IPS-18c (cell line): ENCODE results near the gene MAP3K4.

Source experiments
- H3K4me3 ChIP-seq: 2 replicates; pipeline ENCODE4 v1.7.0; 2013; ENCODE audit warnings: low read depth, mild to moderate bottlenecking, low read length, moderate library complexity; ENCODE audit not compliant: insufficient read depth
- H3K9me3 ChIP-seq: one replicate; pipeline ENCODE4 v1.6.1; 2013; ENCODE audit warnings: mild to moderate bottlenecking, low read length, moderate library complexity; ENCODE audit not compliant: control insufficient read depth, insufficient read depth

MAP3K4 gene

DNA sequence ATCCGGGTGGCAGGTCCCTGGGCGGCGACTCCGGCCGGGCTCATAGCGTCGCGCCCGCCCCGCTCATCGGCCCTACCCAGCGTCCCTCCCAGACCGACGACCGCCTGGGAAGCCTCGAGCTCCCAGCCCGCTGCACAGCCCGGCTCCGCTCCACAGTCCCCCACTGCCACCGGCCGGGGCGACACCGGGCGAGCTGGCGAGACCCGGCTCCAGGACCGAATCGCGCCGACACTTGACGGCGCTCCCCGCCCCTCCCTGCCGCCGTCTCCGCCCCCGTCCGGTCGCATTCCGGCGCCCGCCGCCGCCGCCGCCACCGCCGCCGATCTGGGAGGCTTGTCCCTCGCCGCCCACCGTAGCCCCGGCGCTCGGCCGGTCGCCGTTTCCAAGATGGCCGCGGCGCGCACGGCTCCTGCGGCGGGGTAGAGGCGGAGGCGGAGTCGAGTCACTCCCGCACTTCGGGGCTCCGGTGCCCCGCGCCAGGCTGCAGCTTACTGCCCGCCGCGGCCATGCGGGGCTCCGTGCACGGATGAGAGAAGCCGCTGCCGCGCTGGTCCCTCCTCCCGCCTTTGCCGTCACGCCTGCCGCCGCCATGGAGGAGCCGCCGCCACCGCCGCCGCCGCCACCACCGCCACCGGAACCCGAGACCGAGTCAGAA is at the start of gene MAP3K4:
TSS of gene MAP3K4 (plus strand) at position 364 of the 655 bp plus-strand sequence. CDS start at position 527, 163 bp downstream.
- peak within 1 kb of the TSS; percentile 57 for H3K4me3 ChIP-seq

GRCh38 chr6:160943997-160944396 is 47.6 kb upstream of the MAP3K4 start:
- Histone ChIP-seq H3K9me3 (peaks cover 4% of the 10 kb centered on the region), H3K4me3 (no peak overlapping the region)

More for the DNA sequence above, at the start of gene MAP3K4:
- H3K9me3 ChIP-seq, result no peaks in the 10 kb centered on the region

- Histone ChIP-seq H3K9me3 (peaks cover 4% of the 10 kb centered on the region), H3K4me3 (no peak overlapping the region)
Measured at GRCh38 chr6:160945516-160946177, 45.9 kb upstream of the MAP3K4 start.

DNA sequence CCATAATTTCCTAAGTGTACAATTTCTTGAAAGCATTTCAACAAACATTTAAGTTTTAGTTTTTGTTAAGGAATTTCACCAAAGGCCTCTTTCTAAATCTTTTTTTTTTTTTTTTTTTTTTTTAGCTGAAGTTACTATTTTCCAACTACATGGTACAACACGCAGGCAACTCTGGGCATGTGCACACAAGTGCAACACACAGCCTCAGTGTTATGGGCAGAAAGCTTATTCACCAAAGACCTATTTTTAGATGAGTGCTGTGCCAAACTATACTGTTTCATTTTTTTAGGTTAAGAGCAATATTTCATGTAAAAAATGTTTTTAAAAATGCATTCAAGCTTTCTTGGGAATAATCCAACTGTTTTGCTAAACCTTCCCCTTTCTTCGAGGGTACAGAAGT is 42.0 kb upstream of the MAP3K4 start:
- H3K4me3 ChIP-seq, result no peak overlapping the region
- H3K9me3 ChIP-seq, result peaks cover 3% of the 10 kb centered on the region

DNA sequence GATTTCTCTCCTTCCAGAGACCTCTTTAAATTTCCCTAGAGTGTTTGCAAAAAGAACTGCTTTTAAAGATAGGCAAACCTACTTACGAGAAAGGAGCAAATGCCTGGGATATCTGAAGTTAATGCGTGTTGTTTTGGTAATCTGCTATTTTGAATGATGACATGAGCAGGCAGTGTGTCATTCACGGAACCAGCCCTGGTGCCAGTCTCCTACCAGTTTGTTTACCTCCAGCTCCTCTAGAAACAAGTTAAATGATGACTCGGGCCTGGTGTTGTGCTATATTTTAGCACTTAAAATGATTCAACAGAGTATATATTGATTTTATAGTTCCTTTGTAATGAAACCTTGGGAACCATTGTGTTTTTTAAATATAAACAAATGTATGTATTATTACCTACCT is 41.1 kb upstream of the MAP3K4 start:
- Histone ChIP-seq H3K9me3 (peaks cover 2% of the 10 kb centered on the region), H3K4me3 (no peak overlapping the region)

GRCh38 chr6:160951187-160952030 is 40.2 kb upstream of the MAP3K4 start:
- no peak overlapping the region for H3K4me3 ChIP-seq

GRCh38 chr6:160952633-160953281 is 38.8 kb upstream of the MAP3K4 start:
- no peak overlapping the region for H3K4me3 ChIP-seq
- peaks cover 2% of the 10 kb centered on the region for H3K9me3 ChIP-seq

More at GRCh38 chr6:160951187-160952030, 40.2 kb upstream of the MAP3K4 start:
- peaks cover 2% of the 10 kb centered on the region for H3K9me3 ChIP-seq

DNA sequence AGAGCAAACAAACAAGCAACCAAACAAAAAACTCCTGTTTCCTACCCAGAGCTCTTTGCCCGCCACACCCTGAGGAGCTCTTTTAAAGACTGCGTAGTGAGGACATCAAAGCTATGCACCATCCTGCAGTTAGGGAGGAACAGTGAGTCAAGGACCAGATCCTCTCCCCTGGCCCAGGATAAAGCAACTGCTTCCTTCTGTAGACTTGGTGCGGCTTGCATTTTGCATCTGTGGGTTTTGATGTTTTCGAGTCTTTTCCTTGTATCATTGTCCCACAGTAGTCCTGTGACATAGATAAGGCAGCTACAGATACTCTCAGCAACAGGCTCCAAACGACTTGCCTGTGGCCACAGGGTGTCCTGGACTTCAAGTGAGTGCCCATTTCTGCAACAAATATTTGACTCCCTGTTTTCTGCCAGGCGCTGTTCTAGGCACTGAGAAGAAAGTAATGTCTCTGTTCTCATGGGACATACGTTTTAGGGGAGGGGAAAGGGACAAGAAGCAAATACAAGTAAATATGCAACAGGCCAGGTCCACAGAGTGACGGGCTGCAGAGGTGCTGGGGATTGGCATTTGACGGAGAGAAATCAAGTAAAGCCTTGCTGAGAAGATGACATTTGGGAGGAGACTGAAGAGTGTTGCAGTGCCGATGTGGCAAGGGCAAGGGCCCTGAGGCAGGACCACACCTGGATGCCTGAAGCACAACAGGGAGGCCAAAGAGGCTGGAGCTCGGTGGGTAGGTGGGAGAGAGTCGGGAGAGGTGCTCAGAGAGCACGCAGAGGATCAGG is 35.9 kb upstream of the MAP3K4 start:
- H3K9me3 ChIP-seq, result no peaks in the 10 kb centered on the region

GRCh38 chr6:160956300-160957035 is 35.1 kb upstream of the MAP3K4 start:
- Histone ChIP-seq H3K4me3 (no peak overlapping the region), H3K9me3 (no peaks in the 10 kb centered on the region)

More for the DNA sequence above, 35.9 kb upstream of the MAP3K4 start:
- no peak overlapping the region for H3K4me3 ChIP-seq

DNA sequence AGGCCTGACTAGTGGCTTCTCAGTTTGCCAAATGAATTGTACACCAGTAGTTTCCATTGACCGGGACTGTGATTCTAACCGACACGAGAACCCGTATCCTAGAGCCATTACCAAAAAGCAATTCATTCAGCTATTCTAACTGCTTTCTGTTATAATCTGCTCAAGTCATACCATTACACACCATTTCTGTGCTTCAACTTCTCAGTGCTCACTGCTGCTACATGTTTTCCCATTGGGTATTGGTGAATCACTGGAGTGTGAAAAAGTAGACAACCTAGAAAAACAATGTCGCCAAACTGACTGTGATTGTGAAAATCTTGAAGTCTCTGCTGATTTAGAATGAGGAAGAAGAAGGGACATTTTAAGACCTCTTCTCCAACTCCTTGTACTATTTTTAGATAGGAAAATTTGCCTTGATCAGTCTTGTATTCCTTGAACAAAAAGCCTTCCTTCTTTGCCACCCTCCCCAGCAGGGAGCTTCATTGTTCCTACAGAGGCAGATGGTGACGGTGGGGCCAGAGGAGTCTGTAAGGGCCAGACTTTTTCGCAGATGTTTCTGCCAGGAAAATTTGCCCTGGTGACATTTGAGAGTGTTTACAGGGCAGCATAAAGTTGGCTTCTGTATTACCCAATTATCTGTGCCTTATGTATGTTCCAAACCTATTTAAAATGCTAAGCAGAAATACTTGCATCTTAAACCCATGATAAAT is 31.7 kb upstream of the MAP3K4 start:
- Histone ChIP-seq H3K9me3 (no peaks in the 10 kb centered on the region), H3K4me3 (no peak overlapping the region)

- Histone ChIP-seq H3K9me3 (no peaks in the 10 kb centered on the region), H3K4me3 (no peak overlapping the region)
Measured at GRCh38 chr6:160960839-160961238, 30.7 kb upstream of the MAP3K4 start.

GRCh38 chr6:160962835-160963623 is 28.5 kb upstream of the MAP3K4 start:
- H3K4me3 ChIP-seq, result no peak overlapping the region
- H3K9me3 ChIP-seq, result no peaks in the 10 kb centered on the region

DNA sequence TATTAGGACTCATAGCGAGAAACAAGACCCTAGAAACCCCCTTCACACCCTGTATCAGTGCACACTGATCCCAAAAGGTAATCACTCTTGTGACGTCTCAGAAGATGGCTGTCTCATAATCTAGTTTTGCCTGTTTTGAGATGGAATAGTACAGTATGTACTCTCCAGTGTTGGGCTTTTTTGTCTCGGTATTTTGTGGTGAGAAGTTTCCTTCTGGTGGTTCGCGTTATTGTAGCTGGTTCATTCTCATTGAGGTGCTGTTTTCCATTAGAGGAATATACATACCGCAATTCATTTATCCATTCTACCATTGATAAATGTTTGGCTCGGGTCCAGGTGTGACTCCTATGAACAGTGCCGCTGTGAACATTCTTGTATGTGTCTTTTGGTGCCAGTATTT is 27.9 kb upstream of the MAP3K4 start:
- H3K4me3 ChIP-seq, result no peak overlapping the region
- H3K9me3 ChIP-seq, result no peaks in the 10 kb centered on the region

- Histone ChIP-seq H3K9me3 (no peaks in the 10 kb centered on the region), H3K4me3 (no peak overlapping the region)
Measured at GRCh38 chr6:160965893-160966292, 25.7 kb upstream of the MAP3K4 start.
